Adrenal gland (tissue), 5 donors: ENCODE data around the gene IGDCC3.

Source experiments
- POLR2A ChIP-seq, 2 donors: fragments of 450-650 bp; IDR thresholded peaks; one replicate each; pipeline ENCODE4 v1.6.1; 2017; ENCODE audit warnings: antibody characterized with exemption in 2 of 2, mild to moderate bottlenecking in 2 of 2, moderate library complexity in 1 of 2
- TF ChIP-seq, protein P1 (sequence below), 6 experiments: fragments of 450-650 bp in 4 of 6; fragments of 200-600 bp in 2 of 6; sonication (generic) in 1 of 6; IDR thresholded peaks; 1 replicate in 5 of 6; 2 replicates in 1 of 6; pipeline versions ENCODE4 v1.5.1 to v1.8.0; 2016 to 2021; ENCODE audit warnings: antibody characterized with exemption in 6 of 6, mild to moderate bottlenecking in 2 of 6, moderate library complexity in 1 of 6
- donor health status: DM: no; HTN: no; CAD: no.

DNA sequence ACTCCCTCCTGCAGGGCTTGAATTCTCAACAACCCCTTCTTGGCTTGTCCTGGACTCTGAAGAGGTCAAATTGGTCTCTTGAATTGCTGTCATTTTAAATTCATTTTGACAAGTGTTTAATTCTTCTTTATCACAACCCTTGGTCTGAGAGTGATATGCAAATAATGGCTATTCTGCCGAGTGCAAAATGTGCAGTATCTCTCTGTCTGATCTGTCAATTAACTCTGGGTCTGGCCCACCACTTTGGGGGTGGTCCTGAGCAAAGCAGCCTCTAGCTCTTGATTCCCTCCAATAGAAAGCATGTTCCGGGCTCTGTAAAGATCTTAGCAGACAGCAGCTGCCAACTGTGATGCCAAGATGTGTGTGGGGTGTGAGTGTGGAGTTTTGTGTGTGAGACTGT lies 2.2 kb upstream of the IGDCC3 start:
- TF ChIP-seq, protein P1, sequence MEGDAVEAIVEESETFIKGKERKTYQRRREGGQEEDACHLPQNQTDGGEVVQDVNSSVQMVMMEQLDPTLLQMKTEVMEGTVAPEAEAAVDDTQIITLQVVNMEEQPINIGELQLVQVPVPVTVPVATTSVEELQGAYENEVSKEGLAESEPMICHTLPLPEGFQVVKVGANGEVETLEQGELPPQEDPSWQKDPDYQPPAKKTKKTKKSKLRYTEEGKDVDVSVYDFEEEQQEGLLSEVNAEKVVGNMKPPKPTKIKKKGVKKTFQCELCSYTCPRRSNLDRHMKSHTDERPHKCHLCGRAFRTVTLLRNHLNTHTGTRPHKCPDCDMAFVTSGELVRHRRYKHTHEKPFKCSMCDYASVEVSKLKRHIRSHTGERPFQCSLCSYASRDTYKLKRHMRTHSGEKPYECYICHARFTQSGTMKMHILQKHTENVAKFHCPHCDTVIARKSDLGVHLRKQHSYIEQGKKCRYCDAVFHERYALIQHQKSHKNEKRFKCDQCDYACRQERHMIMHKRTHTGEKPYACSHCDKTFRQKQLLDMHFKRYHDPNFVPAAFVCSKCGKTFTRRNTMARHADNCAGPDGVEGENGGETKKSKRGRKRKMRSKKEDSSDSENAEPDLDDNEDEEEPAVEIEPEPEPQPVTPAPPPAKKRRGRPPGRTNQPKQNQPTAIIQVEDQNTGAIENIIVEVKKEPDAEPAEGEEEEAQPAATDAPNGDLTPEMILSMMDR (IDR thresholded peaks at IDR 0.05): no peak
- no peak for TF ChIP-seq POLR2A (IDR thresholded peaks at IDR 0.05)
